ENCODE measurements around the gene VWA2.
A peak's percentile ranks its signal among the peaks of the same experiment; 100 is the strongest.

The VWA2 gene

DNA sequence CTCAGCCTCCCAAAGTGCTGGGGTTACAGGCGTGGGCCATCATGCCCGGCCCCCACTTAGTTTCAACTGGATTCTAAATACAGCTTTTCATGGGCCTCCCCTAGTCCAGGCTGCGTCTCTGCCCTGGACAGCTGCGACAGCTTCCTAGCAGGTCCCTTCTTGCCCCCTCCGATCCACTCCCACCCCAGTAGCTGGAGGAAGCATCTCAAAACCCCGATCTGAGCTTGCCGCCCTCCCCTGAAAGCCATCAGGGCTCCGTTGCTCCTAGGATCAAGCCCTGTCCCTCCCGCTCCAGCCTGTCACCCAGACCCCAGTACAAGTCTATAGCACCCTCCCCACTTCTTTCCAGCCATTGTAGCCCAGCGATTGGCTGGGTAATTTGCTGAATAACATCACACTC is 64.5 kb downstream of the VWA2 start:
- H3K4me3 ChIP-seq (ENCODE audit: low read depth, low read length) = no peak overlapping the region
- TF ChIP-seq, protein P1, sequence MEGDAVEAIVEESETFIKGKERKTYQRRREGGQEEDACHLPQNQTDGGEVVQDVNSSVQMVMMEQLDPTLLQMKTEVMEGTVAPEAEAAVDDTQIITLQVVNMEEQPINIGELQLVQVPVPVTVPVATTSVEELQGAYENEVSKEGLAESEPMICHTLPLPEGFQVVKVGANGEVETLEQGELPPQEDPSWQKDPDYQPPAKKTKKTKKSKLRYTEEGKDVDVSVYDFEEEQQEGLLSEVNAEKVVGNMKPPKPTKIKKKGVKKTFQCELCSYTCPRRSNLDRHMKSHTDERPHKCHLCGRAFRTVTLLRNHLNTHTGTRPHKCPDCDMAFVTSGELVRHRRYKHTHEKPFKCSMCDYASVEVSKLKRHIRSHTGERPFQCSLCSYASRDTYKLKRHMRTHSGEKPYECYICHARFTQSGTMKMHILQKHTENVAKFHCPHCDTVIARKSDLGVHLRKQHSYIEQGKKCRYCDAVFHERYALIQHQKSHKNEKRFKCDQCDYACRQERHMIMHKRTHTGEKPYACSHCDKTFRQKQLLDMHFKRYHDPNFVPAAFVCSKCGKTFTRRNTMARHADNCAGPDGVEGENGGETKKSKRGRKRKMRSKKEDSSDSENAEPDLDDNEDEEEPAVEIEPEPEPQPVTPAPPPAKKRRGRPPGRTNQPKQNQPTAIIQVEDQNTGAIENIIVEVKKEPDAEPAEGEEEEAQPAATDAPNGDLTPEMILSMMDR (IDR thresholded peaks at IDR 0.05; ENCODE audit: insufficient read depth, low read depth, low read length, missing control alignments) = no peak
- no peak for DNase-seq (ENCODE audit: low read depth)

DNA sequence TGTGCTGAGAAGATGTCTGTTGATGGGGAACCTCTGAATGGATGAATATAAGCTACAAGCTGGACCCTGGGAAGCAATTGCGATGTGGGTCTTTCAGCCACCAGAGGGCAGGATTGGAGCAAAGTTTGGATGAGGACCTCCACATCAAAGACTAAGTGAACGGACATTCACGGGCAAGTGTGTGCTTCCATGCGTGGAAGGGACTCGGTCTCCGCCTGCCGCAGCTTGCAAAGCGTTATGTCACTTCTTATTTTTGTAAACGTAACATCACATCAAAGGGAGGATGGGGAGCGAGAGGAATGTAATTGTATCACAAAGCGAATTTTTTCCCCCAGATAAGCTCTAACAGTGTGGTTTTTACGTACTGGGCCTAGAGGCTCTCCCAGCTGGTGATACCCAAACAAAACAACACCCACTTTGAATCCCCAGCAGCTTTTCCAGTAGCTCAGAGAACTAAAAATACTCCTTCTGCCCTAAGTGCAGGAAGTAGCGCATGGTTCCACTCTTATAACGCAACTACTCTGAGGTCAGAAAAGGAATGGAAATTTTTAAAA is 65.0 kb downstream of the VWA2 start:
- H3K4me3 ChIP-seq (ENCODE audit: low read depth, low read length) = peak overlapping the region; percentile 59
- DNase-seq (ENCODE audit: low read depth) = peak; percentile 89
- TF ChIP-seq, protein P1 (IDR thresholded peaks at IDR 0.05; ENCODE audit: insufficient read depth, low read depth, low read length, missing control alignments) = peak; percentile 77

DNA sequence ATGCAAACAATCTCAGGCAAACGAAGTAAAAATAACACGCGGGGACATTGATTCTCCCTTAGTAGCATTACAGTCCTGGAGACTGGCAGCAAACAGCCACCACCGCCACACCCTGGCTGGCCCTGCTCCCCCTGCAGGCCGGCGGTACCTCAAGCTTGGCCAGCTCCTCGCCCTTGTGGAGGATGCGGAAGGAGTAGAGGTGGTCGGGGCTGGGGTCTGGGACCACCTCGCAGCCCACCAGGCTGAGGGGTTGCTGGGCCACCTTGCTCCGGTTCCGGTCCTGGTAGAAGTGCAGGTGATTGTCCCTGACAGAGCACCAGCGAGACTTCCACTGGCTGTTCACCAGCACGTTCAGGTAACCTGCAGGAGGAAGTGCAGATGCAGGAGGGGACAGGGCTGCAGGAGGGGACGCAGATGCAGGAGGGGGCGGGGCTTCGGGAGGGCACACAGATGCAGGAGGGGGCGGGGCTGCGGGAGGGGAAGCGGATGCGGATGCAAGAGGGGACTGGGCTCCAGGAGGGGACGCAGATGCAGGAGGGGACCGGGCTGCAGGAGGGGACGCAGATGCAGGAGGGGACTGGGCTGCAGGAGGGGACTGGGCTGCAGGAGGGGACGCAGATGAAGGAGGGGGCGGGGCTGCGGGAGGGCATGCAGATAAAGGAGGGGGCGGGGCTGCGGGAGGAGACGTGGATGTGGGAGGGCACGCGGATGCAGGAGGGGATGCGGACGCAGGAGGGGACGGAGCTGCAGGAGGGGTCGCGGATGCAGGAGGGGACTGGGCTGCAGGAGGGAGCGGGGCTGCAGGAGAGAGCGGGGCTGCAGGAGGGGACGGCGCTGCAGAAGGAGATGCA is 65.7 kb downstream of the VWA2 start:
- TF ChIP-seq, protein P1 (IDR thresholded peaks at IDR 0.05; ENCODE audit: insufficient read depth, low read depth, low read length, missing control alignments) = peak; percentile 66

DNA sequence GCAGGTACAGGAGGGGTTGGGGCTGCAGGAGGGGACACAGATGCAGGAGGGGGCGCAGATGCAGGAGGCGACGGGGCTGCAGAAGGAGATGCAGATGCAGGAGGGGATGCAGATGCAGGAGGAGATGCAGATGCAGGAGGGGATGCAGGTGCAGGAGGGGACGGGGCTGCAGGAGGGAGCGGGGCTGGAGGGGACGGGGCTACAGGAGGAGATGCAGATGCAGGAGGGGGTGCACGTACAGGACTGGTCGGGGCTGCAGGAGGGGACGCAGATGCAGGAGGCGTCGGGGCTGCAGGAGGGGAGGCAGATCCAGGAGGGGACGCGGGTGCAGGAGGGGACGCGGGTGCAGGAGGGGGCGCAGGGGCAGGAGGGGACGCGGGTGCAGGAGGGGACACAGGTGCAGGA is 66.5 kb downstream of the VWA2 start:
- no peak overlapping the region for H3K4me3 ChIP-seq (ENCODE audit: low read depth, low read length)
- TF ChIP-seq, protein P1 (IDR thresholded peaks at IDR 0.05; ENCODE audit: insufficient read depth, low read depth, low read length, missing control alignments) = no peak
- no peak for DNase-seq (ENCODE audit: low read depth)

More for the DNA sequence above, 65.7 kb downstream of the VWA2 start:
- H3K4me3 ChIP-seq (ENCODE audit: low read depth, low read length) = peak overlapping the region; percentile 59
- peak; percentile 67 for DNase-seq (ENCODE audit: low read depth)

DNA sequence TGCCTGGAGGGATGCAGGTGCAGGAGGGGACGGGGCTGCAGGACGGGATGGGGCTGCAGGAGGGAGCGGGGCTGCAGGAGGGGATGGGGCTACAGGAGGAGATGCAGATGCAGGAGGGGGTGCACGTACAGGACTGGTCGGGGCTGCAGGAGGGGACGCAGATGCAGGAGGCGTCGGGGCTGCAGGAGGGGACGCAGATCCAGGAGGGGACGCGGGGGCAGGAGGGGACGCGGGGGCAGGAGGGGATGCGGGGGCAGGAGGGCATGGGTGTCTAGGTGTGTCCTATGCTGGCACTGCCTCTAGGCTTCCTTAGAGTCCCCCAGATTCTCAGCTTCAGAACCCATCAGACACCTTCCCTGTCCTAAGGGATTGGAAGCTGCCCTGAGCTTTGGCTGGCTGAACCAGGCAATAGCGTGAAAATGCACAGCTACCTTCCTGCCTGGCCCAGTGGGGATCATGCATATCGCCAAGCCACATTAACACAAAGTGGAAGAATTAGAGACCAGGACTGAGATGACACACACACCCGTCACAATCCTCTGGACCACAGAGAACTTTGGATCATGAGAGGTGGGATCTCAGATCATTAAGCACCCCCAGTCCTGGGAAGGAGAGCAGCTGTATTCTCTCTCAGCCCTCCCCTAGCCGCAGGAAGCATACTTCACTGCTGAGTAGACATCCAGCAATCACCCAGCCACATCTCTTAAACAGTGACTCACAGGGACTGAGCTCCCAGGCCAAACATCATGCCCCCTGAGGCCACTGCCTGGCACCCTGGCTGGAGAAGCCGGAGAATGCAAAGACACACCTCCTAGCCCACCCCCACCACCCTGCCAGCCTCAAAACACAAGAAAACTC is 67.3 kb downstream of the VWA2 start:
- no peak for DNase-seq (ENCODE audit: low read depth)
- H3K4me3 ChIP-seq (ENCODE audit: low read depth, low read length) = no peak overlapping the region
- TF ChIP-seq, protein P1 (IDR thresholded peaks at IDR 0.05; ENCODE audit: insufficient read depth, low read depth, low read length, missing control alignments) = no peak

DNA sequence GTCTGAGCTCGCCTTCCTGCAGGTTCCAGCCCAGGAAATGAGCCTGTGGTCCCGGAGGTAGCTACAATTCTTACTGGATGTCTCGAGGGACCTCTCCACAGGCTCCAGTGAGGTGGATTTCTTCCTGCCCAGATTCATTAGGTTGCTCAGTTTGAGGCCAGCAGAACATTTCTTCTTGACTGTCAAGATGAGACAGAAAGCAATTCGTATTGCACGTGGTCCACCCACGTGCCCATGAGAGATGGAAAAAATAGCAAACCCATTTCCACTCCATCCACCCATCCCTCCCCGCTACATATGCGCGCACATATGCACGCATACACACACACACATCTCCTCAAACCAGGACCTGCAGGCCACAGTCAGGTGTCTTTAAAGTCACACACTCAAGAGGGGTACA is 68.7 kb downstream of the VWA2 start:
- DNase-seq (ENCODE audit: low read depth) = no peak
- TF ChIP-seq, protein P1 (IDR thresholded peaks at IDR 0.05; ENCODE audit: insufficient read depth, low read depth, low read length, missing control alignments) = no peak
- no peak overlapping the region for H3K4me3 ChIP-seq (ENCODE audit: low read depth, low read length)
